ENCODE measurements around the gene FARP1. TPM values are rescaled to one million over a fixed set of nuclear protein-coding genes. Genes with fewer than 3 reads are reported as not detected.

Gene FARP1
- total RNA-seq, 1 donor from 2014 or later = 110 TPM

GRCh38 chr13:98423417-98423816 is 280.5 kb downstream of the FARP1 start:
- Histone ChIP-seq H3K4me3 (no peak overlapping the region), H3K27me3 (ENCODE audit: low read depth) (no peaks in the 10 kb centered on the region), H3K9me3 (no peaks in the 10 kb centered on the region), H3K36me3 (peaks cover 53% of the 10 kb centered on the region), H3K27ac (no peak overlapping the region), H3K4me1 (peaks cover 5% of the 10 kb centered on the region)
- ATAC-seq = no peak
- peak; percentile 19 for DNase-seq
- intact Hi-C loops (cut with DNase I) = no loop called here
- no peak for TF ChIP-seq CTCF (IDR thresholded peaks at IDR 0.05)

- Histone ChIP-seq H3K4me1 (no peaks in the 10 kb centered on the region), H3K36me3 (peaks cover 65% of the 10 kb centered on the region), H3K27ac (no peak overlapping the region), H3K27me3 (ENCODE audit: low read depth) (no peaks in the 10 kb centered on the region), H3K4me3 (no peak overlapping the region), H3K9me3 (no peaks in the 10 kb centered on the region)
- DNase-seq (peak; percentile 30), ATAC-seq (no peak)
- intact Hi-C loops (cut with DNase I) = no loop called here
- no peak for TF ChIP-seq CTCF (IDR thresholded peaks at IDR 0.05)
Observed at GRCh38 chr13:98427331-98427995, 284.6 kb downstream of the FARP1 start.

- no peaks in the 10 kb centered on the region for H3K9me3 ChIP-seq
- intact Hi-C loops (cut with DNase I) = no loop called here
- ATAC-seq (no peak), DNase-seq (no peak)
- no peak overlapping the region for H3K4me3 ChIP-seq
- no peaks in the 10 kb centered on the region for H3K27me3 ChIP-seq (ENCODE audit: low read depth)
- TF ChIP-seq CTCF (IDR thresholded peaks at IDR 0.05) = no peak
- no peaks in the 10 kb centered on the region for H3K4me1 ChIP-seq
- no peak overlapping the region for H3K27ac ChIP-seq
- peaks cover 59% of the 10 kb centered on the region for H3K36me3 ChIP-seq
Observed at GRCh38 chr13:98428256-98428966, 285.5 kb downstream of the FARP1 start.

GRCh38 chr13:98429081-98429480 is 286.2 kb downstream of the FARP1 start:
- H3K27ac ChIP-seq = no peak overlapping the region
- peaks cover 53% of the 10 kb centered on the region for H3K36me3 ChIP-seq
- ATAC-seq (no peak), DNase-seq (no peak)
- H3K4me1 ChIP-seq = no peaks in the 10 kb centered on the region
- no peaks in the 10 kb centered on the region for H3K9me3 ChIP-seq
- TF ChIP-seq CTCF (IDR thresholded peaks at IDR 0.05) = no peak
- intact Hi-C loops (cut with DNase I) = no loop called here
- no peak overlapping the region for H3K4me3 ChIP-seq
- H3K27me3 ChIP-seq (ENCODE audit: low read depth) = no peaks in the 10 kb centered on the region

GRCh38 chr13:98429531-98429930 is 286.6 kb downstream of the FARP1 start:
- Histone ChIP-seq H3K4me3 (no peak overlapping the region), H3K27ac (no peak overlapping the region), H3K27me3 (ENCODE audit: low read depth) (no peaks in the 10 kb centered on the region), H3K36me3 (peaks cover 52% of the 10 kb centered on the region), H3K4me1 (no peaks in the 10 kb centered on the region), H3K9me3 (no peaks in the 10 kb centered on the region)
- no peak for TF ChIP-seq CTCF (IDR thresholded peaks at IDR 0.05)
- no peak for ATAC-seq
- intact Hi-C loops (cut with DNase I) = no loop called here
- DNase-seq = no peak

Measured in lower lobe of right lung (tissue), 2 donors.